ENCODE measurements around the gene GRIK3. TPM values are rescaled to one million over a fixed set of nuclear protein-coding genes. Genes with fewer than 3 reads are reported as not detected.

Gene GRIK3
- total and polyA plus RNA-seq, 2 experiments from 2014 or later, result under 0.01 TPM; not detected in 1

DNA sequence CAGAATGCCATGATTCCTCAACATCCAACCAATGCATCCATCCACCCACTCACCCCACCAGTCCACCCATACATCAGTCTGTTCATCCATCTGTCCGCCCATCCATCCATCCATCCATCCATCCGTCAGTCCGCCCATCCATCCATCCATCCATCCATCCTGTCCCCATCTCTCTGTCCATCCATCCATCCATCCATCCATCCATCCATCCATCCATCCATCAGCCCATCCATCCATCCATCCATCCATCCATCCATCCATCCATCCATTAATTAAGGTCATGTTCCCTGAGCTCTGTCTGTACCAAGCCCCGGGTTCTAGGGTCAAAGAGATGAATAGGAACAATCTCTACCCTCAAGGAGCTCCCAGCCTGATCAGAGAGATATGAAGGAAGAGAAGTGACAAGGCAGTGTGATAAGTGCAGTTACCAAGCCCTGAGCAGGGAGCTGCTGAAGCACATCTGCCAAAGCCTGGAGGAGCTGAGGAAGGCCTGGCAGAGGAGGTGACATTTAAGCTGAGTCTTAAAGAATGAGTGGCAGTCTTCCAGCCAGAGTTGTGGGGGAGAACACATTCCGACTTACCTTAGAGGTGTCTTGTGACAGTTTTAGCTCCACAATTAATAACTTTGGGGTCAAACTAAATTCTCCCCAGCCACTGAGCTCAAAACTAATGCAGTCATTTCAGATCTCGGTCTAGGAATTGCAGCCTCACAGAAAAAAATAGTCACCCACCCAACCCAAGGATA, 47.9 kb downstream of the GRIK3 start:
- Histone ChIP-seq H3K36me3 (replicated peaks; ENCODE audit: insufficient read depth, low read depth) (no peaks in the 10 kb centered on the region), H3K9me2 (replicated peaks; ENCODE audit: insufficient read depth) (no peaks in the 10 kb centered on the region), H3K79me2 (no peaks in the 10 kb centered on the region), H3K9me3 (ENCODE audit: low read depth) (no peaks in the 10 kb centered on the region), H2AFZ (no peak overlapping the region), H3K4me2 (no peak overlapping the region), H3K27ac (no peak overlapping the region), H3K27me3 (no peaks in the 10 kb centered on the region), H3K4me1 (ENCODE audit: insufficient read depth) (no peaks in the 10 kb centered on the region), H3K4me3 (no peak overlapping the region), H4K20me1 (ENCODE audit: insufficient read depth, poor library complexity, severe bottlenecking) (no peaks in the 10 kb centered on the region)
- no peak for DNase-seq (ENCODE audit: low spot score)
- no peak for TF ChIP-seq EZH2phosphoT487 (IDR thresholded peaks at IDR 0.05; ENCODE audit: low read depth, severe bottlenecking, unreplicated experiment)
- TF ChIP-seq CTCF (IDR thresholded peaks at IDR 0.05; ENCODE audit: poor library complexity), result no peak
- no peak for TF ChIP-seq EZH2 (IDR thresholded peaks at IDR 0.05; ENCODE audit: borderline replicate concordance)
- 87% methylated on average over 6 of the region's 6 CpGs for WGBS (ENCODE audit: low lambda C conversion rate, missing lambda C conversion rate)

DNA sequence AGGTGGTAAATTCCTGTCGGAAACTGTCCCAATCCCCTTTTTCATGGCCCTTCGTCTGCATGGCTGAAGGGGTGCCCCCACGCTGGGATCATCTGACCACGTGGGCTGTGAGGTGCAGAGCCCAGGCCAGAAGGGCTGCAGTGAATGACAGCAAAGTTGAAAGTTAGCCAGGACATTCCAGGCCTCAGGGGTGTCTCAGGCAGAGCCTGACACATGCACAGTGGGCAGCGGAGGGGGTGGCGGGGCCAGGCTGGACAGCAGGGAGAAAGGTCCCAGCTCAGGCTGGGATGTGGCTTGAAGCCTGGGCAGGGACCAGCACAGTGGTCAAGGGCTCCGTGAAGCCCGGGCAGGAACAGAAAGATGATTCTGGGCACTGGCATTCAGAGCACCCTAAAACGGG, 49.6 kb downstream of the GRIK3 start:
- H3K27ac ChIP-seq, result no peak overlapping the region
- H3K27me3 ChIP-seq, result no peaks in the 10 kb centered on the region

DNA sequence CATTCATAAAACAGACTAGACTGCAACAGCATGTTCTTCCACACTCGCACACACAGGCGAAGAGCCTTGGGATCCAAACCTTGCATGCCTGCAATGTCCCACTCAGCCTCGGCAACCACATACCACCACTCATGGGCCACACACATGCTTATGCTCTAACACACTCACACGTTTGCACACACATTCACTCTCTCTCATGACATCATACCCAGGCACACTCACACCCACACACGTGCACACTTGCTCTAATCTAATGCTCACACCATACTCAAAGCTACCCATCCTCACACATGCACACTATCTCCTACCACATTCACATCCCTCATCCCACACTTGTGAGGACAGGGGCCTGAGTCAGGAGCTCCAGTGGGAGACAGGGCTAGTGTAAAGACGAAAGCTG, 50.3 kb downstream of the GRIK3 start:
- H2AFZ ChIP-seq, result no peak overlapping the region
- no peak overlapping the region for H3K4me2 ChIP-seq
- H3K9me3 ChIP-seq (ENCODE audit: low read depth), result no peaks in the 10 kb centered on the region
- H4K20me1 ChIP-seq (ENCODE audit: insufficient read depth, poor library complexity, severe bottlenecking), result no peaks in the 10 kb centered on the region
- H3K4me1 ChIP-seq (ENCODE audit: insufficient read depth), result no peaks in the 10 kb centered on the region
- H3K9me2 ChIP-seq (replicated peaks; ENCODE audit: insufficient read depth), result no peaks in the 10 kb centered on the region
- no peak overlapping the region for H3K4me3 ChIP-seq
- 91% methylated on average over 6 of the region's 6 CpGs for WGBS (ENCODE audit: low lambda C conversion rate, missing lambda C conversion rate)
- no peaks in the 10 kb centered on the region for H3K36me3 ChIP-seq (replicated peaks; ENCODE audit: insufficient read depth, low read depth)
- no peaks in the 10 kb centered on the region for H3K27me3 ChIP-seq
- no peaks in the 10 kb centered on the region for H3K79me2 ChIP-seq
- TF ChIP-seq CTCF (IDR thresholded peaks at IDR 0.05; ENCODE audit: poor library complexity) (no peak), EZH2 (IDR thresholded peaks at IDR 0.05; ENCODE audit: borderline replicate concordance) (no peak), EZH2phosphoT487 (IDR thresholded peaks at IDR 0.05; ENCODE audit: low read depth, severe bottlenecking, unreplicated experiment) (no peak)
- DNase-seq (ENCODE audit: low spot score), result no peak
- H3K27ac ChIP-seq, result no peak overlapping the region

More for the DNA sequence above, 49.6 kb downstream of the GRIK3 start:
- 70% methylated on average over 9 of the region's 9 CpGs for WGBS (ENCODE audit: low lambda C conversion rate, missing lambda C conversion rate)
- Histone ChIP-seq H3K4me3 (no peak overlapping the region), H2AFZ (no peak overlapping the region), H3K36me3 (replicated peaks; ENCODE audit: insufficient read depth, low read depth) (no peaks in the 10 kb centered on the region), H3K79me2 (no peaks in the 10 kb centered on the region), H3K9me3 (ENCODE audit: low read depth) (no peaks in the 10 kb centered on the region), H3K9me2 (replicated peaks; ENCODE audit: insufficient read depth) (no peaks in the 10 kb centered on the region), H3K4me1 (ENCODE audit: insufficient read depth) (no peaks in the 10 kb centered on the region), H3K4me2 (no peak overlapping the region), H4K20me1 (ENCODE audit: insufficient read depth, poor library complexity, severe bottlenecking) (no peaks in the 10 kb centered on the region)
- TF ChIP-seq EZH2phosphoT487 (IDR thresholded peaks at IDR 0.05; ENCODE audit: low read depth, severe bottlenecking, unreplicated experiment) (no peak), EZH2 (IDR thresholded peaks at IDR 0.05; ENCODE audit: borderline replicate concordance) (no peak), CTCF (IDR thresholded peaks at IDR 0.05; ENCODE audit: poor library complexity) (no peak)
- DNase-seq (ENCODE audit: low spot score), result no peak
